CD4-positive, alpha-beta memory T cell (primary cell): ENCODE data around the gene LRGUK. TPM values are rescaled to one million over a fixed set of nuclear protein-coding genes. Genes with fewer than 3 reads are reported as not detected.

Experiments used
- CTCF ChIA-PET: fragments of 350-600 bp; sonication (Branson Sonifier 250); formaldehyde crosslinking; loops from one replicate; lab custom pipeline; 2021; ENCODE audit warnings: inconsistent platforms; ENCODE audit not compliant: partially characterized antibody; lab: Charles Lee
- POLR2A ChIA-PET: fragments of 350-600 bp; sonication (Branson Sonifier 250); formaldehyde crosslinking; loops from one replicate; lab custom pipeline; 2021; ENCODE audit not compliant: partially characterized antibody; lab: Charles Lee
- DNase-seq, 5 donors: peaks; one replicate each; pipeline versions ENCODE4 v3.0.0 to v3.0.0-alpha.2; 2020 to 2022; ENCODE audit warnings: mixed read lengths in 1 of 5
- H3K27ac ChIP-seq: one replicate; pipeline ENCODE4 v1.7.0; 2013; ENCODE audit warnings: low read depth, low read length
- H3K27me3 ChIP-seq: 2 replicates; pipeline ENCODE4 v1.7.0; 2013; ENCODE audit warnings: mild to moderate bottlenecking, low read length, moderate library complexity; ENCODE audit not compliant: insufficient read depth
- H3K36me3 ChIP-seq: 2 replicates; pipeline ENCODE4 v1.7.0; 2013; ENCODE audit warnings: mild to moderate bottlenecking, low read length, moderate library complexity; ENCODE audit not compliant: insufficient read depth
- H3K4me1 ChIP-seq: 2 replicates; pipeline ENCODE4 v1.7.0; 2013; ENCODE audit warnings: mild to moderate bottlenecking, low read length, moderate library complexity; ENCODE audit not compliant: insufficient read depth
- H3K4me3 ChIP-seq, 2 donors: one replicate each; pipeline ENCODE4 v1.7.0; 2013; ENCODE audit warnings: low read length in 2 of 2, mild to moderate bottlenecking in 1 of 2
- H3K9me3 ChIP-seq, 2 donors: one replicate each; pipeline ENCODE4 v1.7.0; 2013; ENCODE audit warnings: low read length in 2 of 2, control low read depth in 1 of 2; ENCODE audit not compliant: control insufficient read depth in 1 of 2
- H3K27ac Mint-ChIP-seq, 7 donors: one replicate each; pipeline ENCODE4 v1.8.0; 2020 to 2021; ENCODE audit warnings: mixed read lengths in 7 of 7, mild to moderate bottlenecking in 6 of 7, inconsistent platforms in 3 of 7, moderate library complexity in 3 of 7
- H3K27me3 Mint-ChIP-seq, 2 donors: one replicate each; pipeline ENCODE4 v1.8.0; 2020 to 2021; ENCODE audit warnings: mixed read lengths in 2 of 2
- H3K36me3 Mint-ChIP-seq, 2 donors: one replicate each; pipeline ENCODE4 v1.8.0; 2020 to 2021; ENCODE audit warnings: mixed read lengths in 2 of 2, inconsistent platforms in 1 of 2, mild to moderate bottlenecking in 1 of 2
- H3K4me1 Mint-ChIP-seq, 4 donors: one replicate each; pipeline ENCODE4 v1.8.0; 2020 to 2021; ENCODE audit warnings: mixed read lengths in 4 of 4, mild to moderate bottlenecking in 1 of 4
- H3K4me3 Mint-ChIP-seq, 8 donors: one replicate each; pipeline ENCODE4 v1.8.0; 2020 to 2021; ENCODE audit warnings: mixed read lengths in 8 of 8, mild to moderate bottlenecking in 7 of 8, moderate library complexity in 6 of 8, inconsistent platforms in 3 of 8
- H3K9me3 Mint-ChIP-seq, 8 donors: one replicate each; pipeline ENCODE4 v1.8.0; 2020 to 2021; ENCODE audit warnings: mixed read lengths in 8 of 8, mild to moderate bottlenecking in 5 of 8, inconsistent platforms in 3 of 8, moderate library complexity in 1 of 8
- intact Hi-C: fragments of 100-400 bp; cut with micrococcal nuclease; formaldehyde crosslinking; loops from one replicate; pipeline ENCODE4 v1.15.1; 2023
- polyA plus RNA-seq, 2 donors: library from polyadenylated mRNA; unstranded; fragments of 300-500 nt; fragmentation: Illumina TruSeq; gene quantifications; one replicate each; pipeline ENCODE4 v1.2.3, GENCODE V29; 2021
- total RNA-seq, 2 experiments: library from RNA; stranded (reverse); gene quantifications; one replicate each; pipeline ENCODE4 v1.2.3, GENCODE V29; 2021

LRGUK gene
- total and polyA plus RNA-seq, 4 experiments from 2014 or later: 0.38 to 0.55 TPM; not detected in 2

GRCh38 chr7:134313543-134313942 lies 186.4 kb downstream of the LRGUK start:
- no peaks in the 10 kb centered on the region for H3K36me3 ChIP-seq
- no peaks in the 10 kb centered on the region for H3K27me3 ChIP-seq
- Mint-ChIP-seq H3K27ac (no peak overlapping the region), H3K4me1 (peaks cover 13 to 24% (median 17%) of the 10 kb centered on the region in 4 donors), H3K4me3 (no peak overlapping the region), H3K27me3 (no peaks in the 10 kb centered on the region), H3K36me3 (peaks cover 4 to 6% of the 10 kb centered on the region in 2 donors), H3K9me3 (no peaks in the 10 kb centered on the region)
- H3K9me3 ChIP-seq: no peaks in the 10 kb centered on the region
- H3K4me3 ChIP-seq: no peak overlapping the region
- ChIA-PET POLR2A (no interaction called here), CTCF (interaction anchor here (0.8 to 1.4 kb wide), 2 partner anchors 9 to 46 kb away, joined by 3 read pairs; no protein-coding TSS in a partner anchor)
- H3K27ac ChIP-seq: no peak overlapping the region
- peaks cover 17% of the 10 kb centered on the region for H3K4me1 ChIP-seq
- intact Hi-C loops: no loop called here
- DNase-seq: no peak

Other genes starting within 250 kb of the LRGUK start
- gene SLC35B4, start 189.6 kb downstream of the LRGUK start, total RNA-seq: 10 to 100 TPM; 10.5 to 10.7 TPM
- 10 to 100 TPM; 17.3 to 18.0 TPM for gene SLC35B4, start 189.6 kb downstream of the LRGUK start, polyA plus RNA-seq